ENCODE results near the gene SLC35F3. TPM values are rescaled to one million over a fixed set of nuclear protein-coding genes. Genes with fewer than 3 reads are reported as not detected.

SLC35F3 gene
- total RNA-seq, 2 donors from 2014 or later: 0.12 to 0.14 TPM

GRCh38 chr1:234250747-234251146 lies 346.3 kb downstream of the SLC35F3 start:
- ATAC-seq (no peak), DNase-seq (no peak)
- intact Hi-C loops (cut with DNase I, micrococcal nuclease): no loop called here

GRCh38 chr1:234253732-234254131 lies 349.3 kb downstream of the SLC35F3 start:
- intact Hi-C loops (cut with DNase I, micrococcal nuclease): no loop called here
- ATAC-seq (no peak), DNase-seq (no peak)

- DNase-seq (no peak), ATAC-seq (no peak)
- intact Hi-C loops (cut with DNase I, micrococcal nuclease): no loop called here
Measured at GRCh38 chr1:234256359-234256758, 351.9 kb downstream of the SLC35F3 start.

- DNase-seq: no peak
- no peak for ATAC-seq
Measured at GRCh38 chr1:234258071-234258470, 353.6 kb downstream of the SLC35F3 start.

GRCh38 chr1:234260578-234260977 lies 356.1 kb downstream of the SLC35F3 start:
- intact Hi-C loops (cut with DNase I, micrococcal nuclease): no loop called here
- DNase-seq (no peak), ATAC-seq (no peak)

More at GRCh38 chr1:234258071-234258470, 353.6 kb downstream of the SLC35F3 start:
- intact Hi-C loops (cut with DNase I, micrococcal nuclease): no loop called here

- no peak for ATAC-seq
Measured at GRCh38 chr1:234261545-234261944, 357.1 kb downstream of the SLC35F3 start.

GRCh38 chr1:234262007-234262753 lies 357.7 kb downstream of the SLC35F3 start:
- intact Hi-C loops (cut with DNase I, micrococcal nuclease): no loop called here
- ATAC-seq: no peak
- no peak for DNase-seq

More at GRCh38 chr1:234261545-234261944, 357.1 kb downstream of the SLC35F3 start:
- intact Hi-C loops (cut with DNase I, micrococcal nuclease): no loop called here
- DNase-seq: no peak

GRCh38 chr1:234262754-234263105 lies 358.3 kb downstream of the SLC35F3 start:
- DNase-seq (no peak), ATAC-seq (no peak)
- intact Hi-C loops (cut with DNase I, micrococcal nuclease): no loop called here

- intact Hi-C loops (cut with DNase I, micrococcal nuclease): no loop called here
- DNase-seq (no peak), ATAC-seq (no peak)
Measured at GRCh38 chr1:234264832-234265231, 360.4 kb downstream of the SLC35F3 start.

- ATAC-seq: no peak
- intact Hi-C loops (cut with DNase I, micrococcal nuclease): no loop called here
- no peak for DNase-seq
Measured at GRCh38 chr1:234265321-234265720, 360.8 kb downstream of the SLC35F3 start.

GRCh38 chr1:234265861-234266260 lies 361.4 kb downstream of the SLC35F3 start:
- intact Hi-C loops (cut with DNase I, micrococcal nuclease): no loop called here
- DNase-seq (no peak), ATAC-seq (no peak)

- intact Hi-C loops (cut with DNase I, micrococcal nuclease): no loop called here
- no peak for ATAC-seq
- DNase-seq: no peak
Measured at GRCh38 chr1:234270093-234270492, 365.6 kb downstream of the SLC35F3 start.

GRCh38 chr1:234270581-234271242 lies 366.2 kb downstream of the SLC35F3 start:
- ATAC-seq (no peak), DNase-seq (no peak)
- intact Hi-C loops (cut with DNase I, micrococcal nuclease): no loop called here

GRCh38 chr1:234271243-234271606 lies 366.7 kb downstream of the SLC35F3 start:
- DNase-seq (no peak), ATAC-seq (no peak)
- intact Hi-C loops (cut with DNase I, micrococcal nuclease): no loop called here

GRCh38 chr1:234272656-234273312 lies 368.3 kb downstream of the SLC35F3 start:
- ATAC-seq (no peak), DNase-seq (no peak)
- intact Hi-C loops (cut with DNase I, micrococcal nuclease): no loop called here

- intact Hi-C loops (cut with DNase I, micrococcal nuclease): no loop called here
- DNase-seq (no peak), ATAC-seq (no peak)
Measured at GRCh38 chr1:234273981-234274380, 369.5 kb downstream of the SLC35F3 start.

GRCh38 chr1:234276151-234276788 lies 371.8 kb downstream of the SLC35F3 start:
- DNase-seq: no peak
- intact Hi-C loops (cut with DNase I, micrococcal nuclease): no loop called here
- no peak for ATAC-seq

GRCh38 chr1:234277161-234277868 lies 372.8 kb downstream of the SLC35F3 start:
- ATAC-seq (no peak), DNase-seq (no peak)
- intact Hi-C loops (cut with DNase I, micrococcal nuclease): no loop called here

- ATAC-seq (no peak), DNase-seq (no peak)
- intact Hi-C loops (cut with DNase I, micrococcal nuclease): no loop called here
Measured at GRCh38 chr1:234279021-234279420, 374.5 kb downstream of the SLC35F3 start.

Data from left colon (tissue), 2 donors.